ENCODE data around the gene NEK3.
A peak's percentile ranks its signal among the peaks of the same experiment; 100 is the strongest.
"Not testable (repeated sequence)": the region's sequence is repeated elsewhere in the genome, so short reads cannot be mapped to it uniquely, and the experiment has no call there.

Gene NEK3

GRCh38 chr13:52187029-52187423, 27.6 kb upstream of the NEK3 start:
- H3K27me3 ChIP-seq (ENCODE audit: insufficient read depth, low read depth): no peaks in the 10 kb centered on the region
- H3K9ac ChIP-seq: no peak overlapping the region; the same call in 1 of the 2 replicates
- peaks cover 55% of the 10 kb centered on the region for H3K4me1 ChIP-seq (ENCODE audit: low read depth, poor library complexity, severe bottlenecking)
- H3K79me2 ChIP-seq (ENCODE audit: insufficient read depth, low read depth): peaks cover 20% of the 10 kb centered on the region; the same call in 1 of the 2 replicates
- no peak overlapping the region for H3K4me3 ChIP-seq (IDR thresholded peaks at IDR 0.05; ENCODE audit: insufficient read depth, low read depth, low read length)
- no peaks in the 10 kb centered on the region for H3K36me3 ChIP-seq (ENCODE audit: insufficient read depth)
- H2AFZ ChIP-seq (ENCODE audit: low read depth): no peak overlapping the region
- H3K27ac ChIP-seq: peak overlapping the region; percentile 80
- no peaks in the 10 kb centered on the region for H4K20me1 ChIP-seq (ENCODE audit: insufficient read depth)
- TF ChIP-seq, protein P1, sequence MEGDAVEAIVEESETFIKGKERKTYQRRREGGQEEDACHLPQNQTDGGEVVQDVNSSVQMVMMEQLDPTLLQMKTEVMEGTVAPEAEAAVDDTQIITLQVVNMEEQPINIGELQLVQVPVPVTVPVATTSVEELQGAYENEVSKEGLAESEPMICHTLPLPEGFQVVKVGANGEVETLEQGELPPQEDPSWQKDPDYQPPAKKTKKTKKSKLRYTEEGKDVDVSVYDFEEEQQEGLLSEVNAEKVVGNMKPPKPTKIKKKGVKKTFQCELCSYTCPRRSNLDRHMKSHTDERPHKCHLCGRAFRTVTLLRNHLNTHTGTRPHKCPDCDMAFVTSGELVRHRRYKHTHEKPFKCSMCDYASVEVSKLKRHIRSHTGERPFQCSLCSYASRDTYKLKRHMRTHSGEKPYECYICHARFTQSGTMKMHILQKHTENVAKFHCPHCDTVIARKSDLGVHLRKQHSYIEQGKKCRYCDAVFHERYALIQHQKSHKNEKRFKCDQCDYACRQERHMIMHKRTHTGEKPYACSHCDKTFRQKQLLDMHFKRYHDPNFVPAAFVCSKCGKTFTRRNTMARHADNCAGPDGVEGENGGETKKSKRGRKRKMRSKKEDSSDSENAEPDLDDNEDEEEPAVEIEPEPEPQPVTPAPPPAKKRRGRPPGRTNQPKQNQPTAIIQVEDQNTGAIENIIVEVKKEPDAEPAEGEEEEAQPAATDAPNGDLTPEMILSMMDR (conservative IDR thresholded peaks at IDR 0.05; ENCODE audit: low read depth, low read length): no peak
- H3K4me2 ChIP-seq: peak overlapping the region; percentile 89

DNA sequence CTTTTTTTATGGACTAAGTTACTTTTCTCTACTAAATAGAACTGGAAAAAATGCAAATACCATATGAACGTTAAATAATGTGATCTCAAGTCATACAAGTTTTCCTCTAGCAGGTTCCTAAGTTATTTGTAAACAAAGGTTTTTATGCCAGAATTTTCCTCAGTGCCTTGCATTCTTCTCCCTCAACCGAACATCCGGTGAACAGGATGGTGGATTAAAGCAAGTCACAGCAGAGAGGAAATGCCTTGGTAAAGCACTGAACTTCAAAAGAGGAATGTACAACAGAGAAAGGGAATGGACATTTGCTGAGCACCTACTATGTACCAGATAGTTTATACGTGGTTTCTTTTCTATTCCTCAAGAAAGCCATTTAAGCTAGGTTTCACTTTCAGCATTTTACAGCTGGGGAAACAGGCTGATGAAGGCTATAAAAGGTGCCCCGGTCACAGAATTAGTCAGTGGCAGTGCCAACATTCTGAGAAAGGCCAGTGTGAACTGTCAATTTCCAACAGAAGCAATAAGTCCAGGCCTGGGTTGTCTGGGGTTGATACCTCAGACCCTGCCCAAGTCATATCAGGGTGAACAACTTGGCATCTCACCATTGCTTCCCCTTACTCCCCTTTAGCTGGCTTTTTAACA, 22.0 kb upstream of the NEK3 start:
- not testable (repeated sequence) for H3K79me2 ChIP-seq (ENCODE audit: insufficient read depth, low read depth); H3K36me3 ChIP-seq (ENCODE audit: insufficient read depth); H2AFZ ChIP-seq (ENCODE audit: low read depth); H3K27me3 ChIP-seq (ENCODE audit: insufficient read depth, low read depth); H3K4me3 ChIP-seq (IDR thresholded peaks at IDR 0.05; ENCODE audit: insufficient read depth, low read depth, low read length); H4K20me1 ChIP-seq (ENCODE audit: insufficient read depth); H3K9ac ChIP-seq
- Histone ChIP-seq H3K4me1 (ENCODE audit: low read depth, poor library complexity, severe bottlenecking) (peaks cover 28% of the 10 kb centered on the region), H3K4me2 (peak overlapping the region; percentile 17; the same call in 1 of the 2 replicates), H3K27ac (peak overlapping the region; percentile 15; the same call in 1 of the 2 replicates)

GRCh38 chr13:52179925-52180324, 20.5 kb upstream of the NEK3 start:
- Histone ChIP-seq H3K4me3 (IDR thresholded peaks at IDR 0.05; ENCODE audit: insufficient read depth, low read depth, low read length) (no peak overlapping the region), H3K4me2 (no peak overlapping the region), H2AFZ (ENCODE audit: low read depth) (no peak overlapping the region), H3K27ac (no peak overlapping the region), H3K79me2 (ENCODE audit: insufficient read depth, low read depth) (no peaks in the 10 kb centered on the region), H4K20me1 (ENCODE audit: insufficient read depth) (no peaks in the 10 kb centered on the region), H3K27me3 (ENCODE audit: insufficient read depth, low read depth) (no peaks in the 10 kb centered on the region), H3K36me3 (ENCODE audit: insufficient read depth) (no peaks in the 10 kb centered on the region), H3K4me1 (ENCODE audit: low read depth, poor library complexity, severe bottlenecking) (peaks cover 25% of the 10 kb centered on the region), H3K9ac (no peak overlapping the region)
- TF ChIP-seq, protein P1 (conservative IDR thresholded peaks at IDR 0.05; ENCODE audit: low read depth, low read length): no peak

DNA sequence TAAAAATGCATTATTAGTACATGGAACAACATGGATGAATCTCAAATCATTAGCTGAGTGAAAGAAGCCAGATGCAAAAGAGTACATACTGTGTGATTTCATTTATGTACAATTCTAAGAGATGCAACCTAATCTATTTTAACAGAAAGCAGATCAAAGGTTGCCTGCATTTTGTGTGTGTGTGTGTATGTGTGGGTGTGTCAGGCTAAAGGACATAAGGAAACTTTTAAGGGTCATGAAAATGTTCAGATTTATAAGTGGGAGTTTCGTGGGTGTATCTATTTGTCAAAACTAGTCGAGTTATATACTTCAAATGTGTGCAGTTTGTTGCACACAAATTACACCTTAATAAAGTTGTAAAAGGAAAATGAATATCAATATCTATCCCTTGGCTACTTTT, 17.9 kb upstream of the NEK3 start:
- no peaks in the 10 kb centered on the region for H3K27me3 ChIP-seq (ENCODE audit: insufficient read depth, low read depth)

GRCh38 chr13:52173970-52174369, 14.6 kb upstream of the NEK3 start:
- H3K27me3 ChIP-seq (ENCODE audit: insufficient read depth, low read depth); H3K9ac ChIP-seq; H4K20me1 ChIP-seq (ENCODE audit: insufficient read depth); H3K36me3 ChIP-seq (ENCODE audit: insufficient read depth); H3K27ac ChIP-seq; H3K79me2 ChIP-seq (ENCODE audit: insufficient read depth, low read depth); H3K4me2 ChIP-seq; H2AFZ ChIP-seq (ENCODE audit: low read depth); H3K4me1 ChIP-seq (ENCODE audit: low read depth, poor library complexity, severe bottlenecking); H3K4me3 ChIP-seq (IDR thresholded peaks at IDR 0.05; ENCODE audit: insufficient read depth, low read depth, low read length): not testable (repeated sequence)

More for the DNA sequence above, 17.9 kb upstream of the NEK3 start:
- peaks cover 23% of the 10 kb centered on the region for H3K4me1 ChIP-seq (ENCODE audit: low read depth, poor library complexity, severe bottlenecking)
- H3K36me3 ChIP-seq (ENCODE audit: insufficient read depth): no peaks in the 10 kb centered on the region
- no peak overlapping the region for H3K9ac ChIP-seq
- TF ChIP-seq, protein P1 (conservative IDR thresholded peaks at IDR 0.05; ENCODE audit: low read depth, low read length): no peak
- no peak overlapping the region for H2AFZ ChIP-seq (ENCODE audit: low read depth)
- no peak overlapping the region for H3K4me3 ChIP-seq (IDR thresholded peaks at IDR 0.05; ENCODE audit: insufficient read depth, low read depth, low read length)
- no peaks in the 10 kb centered on the region for H4K20me1 ChIP-seq (ENCODE audit: insufficient read depth)
- no peak overlapping the region for H3K27ac ChIP-seq
- H3K79me2 ChIP-seq (ENCODE audit: insufficient read depth, low read depth): no peaks in the 10 kb centered on the region
- no peak overlapping the region for H3K4me2 ChIP-seq
